ENCODE measurements around the gene NR2C2AP. TPM values are rescaled to one million over a fixed set of nuclear protein-coding genes. Genes with fewer than 3 reads are reported as not detected.
A peak's percentile ranks its signal among the peaks of the same experiment; 100 is the strongest.

The NR2C2AP gene
- total RNA-seq, 1 donor from 2014 or later = 12.9 TPM

- H3K4me1 ChIP-seq = peaks cover 14% of the 10 kb centered on the region
- H3K4me3 ChIP-seq = peak overlapping the region; percentile 89
- no peak for ATAC-seq
- H3K27me3 ChIP-seq (ENCODE audit: low read depth) = no peaks in the 10 kb centered on the region
- peaks cover 31% of the 10 kb centered on the region for H3K36me3 ChIP-seq
- H3K9me3 ChIP-seq = no peaks in the 10 kb centered on the region
- intact Hi-C loops (cut with DNase I) = no loop called here
- H3K27ac ChIP-seq = peak overlapping the region; percentile 81
- DNase-seq = no peak
- no peak for TF ChIP-seq CTCF (IDR thresholded peaks at IDR 0.05)
Measured at GRCh38 chr19:19202707-19203011, 555 bp downstream of the NR2C2AP start.

- no peak for DNase-seq
- no peak for ATAC-seq
- TF ChIP-seq CTCF (IDR thresholded peaks at IDR 0.05) = no peak
- intact Hi-C loops (cut with DNase I) = no loop called here
- H3K36me3 ChIP-seq = peaks cover 38% of the 10 kb centered on the region
- peak overlapping the region; percentile 89 for H3K4me3 ChIP-seq
- no peaks in the 10 kb centered on the region for H3K27me3 ChIP-seq (ENCODE audit: low read depth)
- H3K27ac ChIP-seq = peak overlapping the region; percentile 81
- H3K4me1 ChIP-seq = peaks cover 14% of the 10 kb centered on the region
- no peaks in the 10 kb centered on the region for H3K9me3 ChIP-seq
Measured at GRCh38 chr19:19201697-19202630, 1.2 kb downstream of the NR2C2AP start.

GRCh38 chr19:19193926-19194325 is 9.3 kb downstream of the NR2C2AP start:
- no peak for TF ChIP-seq CTCF (IDR thresholded peaks at IDR 0.05)
- no peaks in the 10 kb centered on the region for H3K27me3 ChIP-seq (ENCODE audit: low read depth)
- intact Hi-C loops (cut with DNase I) = no loop called here
- H3K9me3 ChIP-seq = no peaks in the 10 kb centered on the region
- no peak for DNase-seq
- peak overlapping the region; percentile 99 for H3K4me3 ChIP-seq
- peak overlapping the region; percentile 100 for H3K27ac ChIP-seq
- H3K4me1 ChIP-seq = peaks cover 44% of the 10 kb centered on the region
- peaks cover 32% of the 10 kb centered on the region for H3K36me3 ChIP-seq
- ATAC-seq = no peak

GRCh38 chr19:19192910-19193423 is 10.2 kb downstream of the NR2C2AP start:
- Histone ChIP-seq H3K4me1 (peaks cover 44% of the 10 kb centered on the region), H3K9me3 (no peaks in the 10 kb centered on the region), H3K36me3 (peaks cover 23% of the 10 kb centered on the region), H3K4me3 (peak overlapping the region; percentile 99), H3K27me3 (ENCODE audit: low read depth) (no peaks in the 10 kb centered on the region), H3K27ac (peak overlapping the region; percentile 100)
- ATAC-seq (no peak), DNase-seq (no peak)
- TF ChIP-seq CTCF (IDR thresholded peaks at IDR 0.05) = no peak
- intact Hi-C loops (cut with DNase I) = no loop called here

- Histone ChIP-seq H3K27ac (peak within 1 kb of the TSS; percentile 100), H3K4me1 (peaks cover 44% of the 10 kb centered on the region), H3K27me3 (ENCODE audit: low read depth) (no peaks in the 10 kb centered on the region), H3K4me3 (peak within 1 kb of the TSS; percentile 99), H3K9me3 (no peaks in the 10 kb centered on the region), H3K36me3 (peaks cover 16% of the 10 kb centered on the region)
- intact Hi-C loops (cut with DNase I) = no loop called here
- ATAC-seq (peak; percentile 96), DNase-seq (peak; percentile 99)
- no peak for TF ChIP-seq CTCF (IDR thresholded peaks at IDR 0.05)
Measured at GRCh38 chr19:19192078-19192882, 10.9 kb downstream of the NR2C2AP start, which contains the start of the genes BORCS8 and RFXANK. BORCS8 (minus strand) TSS chr19:19192152; CDS start chr19:19192117, 35 bp downstream. RFXANK (plus strand) TSS chr19:19192258; CDS start chr19:19193947, 1,689 bp downstream.
